Suprapubic skin (tissue), 3 donors: ENCODE results near the gene EVA1A.

Experiments used
- EP300 ChIP-seq: sonication (generic); formaldehyde crosslinking; IDR thresholded peaks from one replicate; pipeline ENCODE4 v1.6.1; 2017; ENCODE audit warnings: antibody characterized with exemption
- POLR2A ChIP-seq, 2 donors: fragments of 450-650 bp; IDR thresholded peaks; one replicate each; pipeline ENCODE4 v1.6.1; 2017; ENCODE audit warnings: antibody characterized with exemption in 2 of 2, mild to moderate bottlenecking in 2 of 2, moderate library complexity in 2 of 2
- TF ChIP-seq, protein P1 (sequence below), 2 donors: fragments of 200-600 bp in 1 of 2; fragments of 450-650 bp in 1 of 2; sonication (generic) in 1 of 2; IDR thresholded peaks; one replicate each; pipeline ENCODE4 v1.5.1; 2016 to 2019; ENCODE audit warnings: antibody characterized with exemption in 2 of 2, mild to moderate bottlenecking in 1 of 2, moderate library complexity in 1 of 2

DNA sequence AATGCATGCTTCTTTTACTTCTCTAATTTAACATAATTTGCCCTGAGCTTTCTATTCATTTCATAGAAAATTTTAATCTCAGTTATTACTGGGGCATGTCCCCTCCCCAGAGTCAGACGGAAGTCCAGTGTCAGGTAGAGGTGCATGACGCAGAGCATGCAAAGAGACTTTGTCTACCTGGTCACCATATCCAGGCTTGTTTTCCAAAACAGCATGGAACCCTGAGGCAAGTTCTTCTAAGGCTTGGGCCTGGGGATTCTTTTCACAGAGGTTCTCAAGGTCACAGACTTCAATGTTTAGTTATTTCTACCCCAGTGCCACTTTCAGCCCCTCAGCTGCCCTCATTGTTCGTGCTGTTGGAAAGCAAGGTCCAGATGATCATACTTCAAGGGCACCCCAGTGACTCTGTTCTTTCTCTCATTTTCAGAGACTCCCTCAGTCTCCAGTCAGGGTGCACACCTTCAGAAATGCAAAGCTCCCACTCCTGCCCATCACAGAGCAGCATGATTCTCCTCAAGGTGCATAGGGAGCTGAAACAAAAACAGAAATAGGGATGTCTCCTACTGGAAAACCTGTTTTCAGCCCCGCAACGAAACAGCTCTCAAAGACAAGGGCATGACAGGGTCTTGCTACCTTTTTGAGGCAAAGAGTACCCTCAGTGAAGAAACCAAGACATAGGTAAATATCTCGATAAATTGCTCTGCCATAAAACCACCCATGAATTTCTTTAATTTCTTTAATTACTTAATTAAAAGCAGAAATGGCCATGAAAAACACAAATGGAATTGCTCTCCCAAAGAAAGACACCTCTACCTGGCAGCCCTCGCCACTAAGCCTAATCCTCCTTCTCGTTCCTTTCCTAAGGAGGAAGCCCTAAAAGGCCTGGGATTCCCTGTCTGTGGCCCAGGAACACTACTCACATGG lies 9.5 kb upstream of the EVA1A start:
- TF ChIP-seq, protein P1, sequence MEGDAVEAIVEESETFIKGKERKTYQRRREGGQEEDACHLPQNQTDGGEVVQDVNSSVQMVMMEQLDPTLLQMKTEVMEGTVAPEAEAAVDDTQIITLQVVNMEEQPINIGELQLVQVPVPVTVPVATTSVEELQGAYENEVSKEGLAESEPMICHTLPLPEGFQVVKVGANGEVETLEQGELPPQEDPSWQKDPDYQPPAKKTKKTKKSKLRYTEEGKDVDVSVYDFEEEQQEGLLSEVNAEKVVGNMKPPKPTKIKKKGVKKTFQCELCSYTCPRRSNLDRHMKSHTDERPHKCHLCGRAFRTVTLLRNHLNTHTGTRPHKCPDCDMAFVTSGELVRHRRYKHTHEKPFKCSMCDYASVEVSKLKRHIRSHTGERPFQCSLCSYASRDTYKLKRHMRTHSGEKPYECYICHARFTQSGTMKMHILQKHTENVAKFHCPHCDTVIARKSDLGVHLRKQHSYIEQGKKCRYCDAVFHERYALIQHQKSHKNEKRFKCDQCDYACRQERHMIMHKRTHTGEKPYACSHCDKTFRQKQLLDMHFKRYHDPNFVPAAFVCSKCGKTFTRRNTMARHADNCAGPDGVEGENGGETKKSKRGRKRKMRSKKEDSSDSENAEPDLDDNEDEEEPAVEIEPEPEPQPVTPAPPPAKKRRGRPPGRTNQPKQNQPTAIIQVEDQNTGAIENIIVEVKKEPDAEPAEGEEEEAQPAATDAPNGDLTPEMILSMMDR (IDR thresholded peaks at IDR 0.05), result no peak
- TF ChIP-seq POLR2A (IDR thresholded peaks at IDR 0.05), result no peak
- no peak for TF ChIP-seq EP300
